Measurements from ENCODE around the gene RCAN2.
"Not testable (repeated sequence)": the region's sequence is repeated elsewhere in the genome, so short reads cannot be mapped to it uniquely, and the experiment has no call there.

The RCAN2 gene

DNA sequence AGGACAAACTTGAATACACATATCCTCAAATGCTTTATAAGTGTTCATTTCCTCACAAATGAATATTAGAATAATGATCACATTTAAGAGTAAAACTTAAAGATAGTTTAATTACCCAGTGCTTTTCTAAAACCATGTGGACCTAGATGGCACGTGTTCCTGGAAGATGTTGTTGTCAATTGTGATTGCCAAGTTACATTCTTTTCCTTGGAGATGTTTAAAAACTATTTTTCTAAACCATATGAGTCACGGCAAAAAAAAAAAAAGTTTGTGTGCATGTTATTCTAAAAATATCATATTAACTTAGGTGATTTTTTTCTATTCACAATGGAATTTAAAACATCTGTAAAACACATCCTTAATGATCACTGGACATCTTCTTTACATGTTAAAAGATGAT is 51.1 kb downstream of the RCAN2 start:
- peak; percentile 26 for DNase-seq

DNA sequence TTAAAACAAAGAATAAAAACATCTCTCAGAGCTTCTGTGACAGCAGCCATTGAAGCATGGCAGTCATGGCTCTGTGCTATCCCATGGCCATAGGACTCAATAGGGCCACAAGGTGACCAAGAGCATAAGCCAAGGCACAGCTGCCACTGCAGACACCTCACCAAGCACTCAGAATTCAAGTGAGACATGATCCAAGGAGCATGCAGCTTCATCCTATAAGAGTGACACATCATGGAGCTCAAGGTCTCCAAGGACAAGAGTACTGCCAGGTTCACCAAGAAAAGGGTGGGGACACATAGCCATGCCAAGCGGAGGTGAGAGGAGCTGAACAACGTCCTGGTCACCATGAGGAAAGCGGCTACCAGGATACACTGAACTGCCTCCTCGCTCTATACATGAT is 53.0 kb downstream of the RCAN2 start:
- no peak for DNase-seq

DNA sequence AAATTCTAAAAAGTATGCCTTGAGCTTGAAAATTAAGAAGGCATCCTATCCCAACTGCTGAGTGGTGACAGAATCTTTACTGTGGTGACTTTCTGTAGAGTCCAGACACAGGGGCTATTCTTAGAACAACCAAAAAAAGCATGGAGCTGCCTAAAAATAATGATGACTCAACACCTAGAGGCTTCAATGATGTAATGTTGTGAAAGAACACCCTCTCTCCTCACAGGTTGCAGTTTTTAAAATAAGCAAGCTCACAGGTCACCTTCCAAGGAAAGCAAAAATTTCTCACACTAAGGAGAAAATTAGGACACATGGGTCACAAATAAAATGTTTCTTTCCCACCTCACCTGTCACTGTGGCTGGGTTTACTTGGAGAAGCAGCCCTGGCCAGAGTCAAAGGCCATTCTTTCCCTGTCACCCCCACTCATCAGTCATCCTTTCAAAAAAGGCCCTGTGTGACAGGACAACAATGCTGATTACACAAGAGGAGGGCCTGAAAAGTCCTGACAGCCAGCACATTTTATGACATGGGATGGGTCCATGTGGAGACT is 53.5 kb downstream of the RCAN2 start:
- no peak for DNase-seq

DNA sequence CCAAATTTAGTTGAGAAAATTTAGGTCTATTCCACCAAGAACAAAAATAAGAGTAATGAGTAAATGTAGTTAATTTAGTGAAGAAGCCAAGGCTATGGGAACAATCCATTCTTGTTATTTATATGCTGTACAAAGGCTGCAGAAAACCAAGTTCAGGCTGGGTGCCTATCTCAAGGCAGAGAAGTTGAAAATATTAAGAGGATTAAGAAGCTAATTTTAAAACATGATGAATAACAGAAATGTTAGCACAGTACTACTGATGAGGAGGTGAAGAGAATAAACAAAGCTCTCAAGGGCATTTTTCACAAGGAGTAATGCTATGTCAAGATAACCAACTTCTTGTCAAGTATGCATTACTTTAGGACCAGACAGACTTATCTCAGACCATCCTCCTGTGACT is 68.6 kb downstream of the RCAN2 start:
- DNase-seq: no peak

DNA sequence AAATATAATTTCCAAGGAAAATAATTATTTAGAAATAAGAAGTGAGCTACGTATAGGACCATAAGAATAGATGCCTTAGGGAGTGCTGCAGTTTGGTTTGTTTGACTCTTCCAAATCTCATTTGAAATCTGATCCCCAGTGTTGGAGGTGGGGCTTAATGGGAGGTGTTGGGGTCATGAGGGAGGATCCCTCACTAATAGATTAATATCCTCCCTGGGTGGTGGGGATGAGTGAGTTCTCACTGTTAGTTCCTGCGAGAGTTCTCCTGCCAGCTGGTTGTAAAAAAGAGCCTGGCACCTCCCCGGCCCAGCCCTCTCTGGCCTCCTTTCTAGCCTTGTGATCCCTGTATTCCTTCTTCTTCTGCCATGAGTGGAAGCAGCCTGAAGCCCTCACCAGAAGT is 69.3 kb downstream of the RCAN2 start:
- DNase-seq: no peak

DNA sequence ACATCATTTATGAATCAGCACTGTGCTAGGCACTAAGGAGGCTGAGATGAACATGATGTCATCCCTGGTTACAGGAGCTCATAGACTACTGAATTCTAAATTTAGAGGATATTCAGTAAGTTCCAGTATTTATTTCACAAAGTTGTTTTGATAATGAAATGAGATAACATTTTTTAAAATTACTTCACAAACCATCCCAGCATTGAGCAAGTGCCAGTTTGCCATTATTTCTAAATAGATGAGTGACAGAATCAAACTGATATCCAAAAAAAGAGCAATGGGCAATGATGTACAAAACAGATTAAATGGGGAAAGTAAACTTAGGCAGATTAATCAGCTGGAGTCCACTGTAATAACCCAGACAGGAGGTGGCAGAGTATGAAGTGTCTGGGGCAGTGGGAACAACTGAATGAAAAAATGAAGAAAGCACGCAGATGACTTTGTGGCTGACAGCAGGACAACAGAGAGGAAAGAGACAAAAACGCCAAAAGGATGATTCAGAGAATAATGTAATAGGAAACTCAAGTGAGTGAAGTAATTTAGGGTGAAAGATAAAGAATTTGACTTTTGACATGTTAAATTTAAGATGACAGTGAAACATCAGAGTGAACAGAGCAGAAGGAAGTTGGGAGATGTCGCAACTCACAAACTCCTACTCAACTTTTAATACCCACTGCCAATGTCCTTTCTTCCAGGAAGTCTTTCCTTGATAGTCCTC is 70.2 kb downstream of the RCAN2 start:
- DNase-seq: no peak

DNA sequence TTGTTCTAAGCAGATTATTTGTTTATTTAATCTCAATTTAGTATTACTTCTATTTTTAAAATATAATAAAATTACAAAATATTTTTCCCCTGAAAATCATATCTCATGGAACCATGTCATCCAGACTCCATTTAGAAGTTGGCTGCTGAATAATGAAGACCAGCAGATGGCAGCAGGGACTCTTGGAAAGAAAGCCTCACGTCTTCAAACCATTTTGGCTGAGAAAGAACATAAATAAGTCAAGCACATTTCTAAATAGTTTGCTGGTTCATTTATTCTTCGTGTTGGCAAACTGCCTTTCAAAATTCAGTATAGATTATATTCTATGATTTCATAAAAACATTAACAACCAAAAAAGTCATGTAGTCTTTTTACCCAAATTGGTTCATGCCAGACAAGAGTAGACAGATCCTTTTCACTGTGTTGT is 71.7 kb downstream of the RCAN2 start:
- peak; percentile 85 for DNase-seq

DNA sequence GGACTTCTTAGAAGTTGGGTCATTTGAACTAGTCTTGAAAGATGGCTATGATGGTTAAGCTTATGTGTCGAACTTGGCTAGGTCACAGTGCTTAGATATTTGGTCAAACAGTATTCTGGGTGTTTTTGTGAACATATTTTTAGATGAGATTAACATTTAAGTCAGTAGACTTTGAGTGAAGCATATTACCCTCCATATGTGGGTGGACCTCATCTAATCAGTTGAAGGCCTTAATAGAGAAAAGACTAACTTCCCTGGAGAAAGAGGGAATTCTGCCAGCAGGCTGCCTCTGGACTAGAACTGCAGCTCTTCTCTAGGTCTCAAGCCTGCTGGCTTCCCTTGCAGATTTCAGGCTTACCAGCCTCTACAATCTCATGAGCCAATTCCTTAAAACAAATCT is 76.9 kb downstream of the RCAN2 start:
- DNase-seq: no peak

DNA sequence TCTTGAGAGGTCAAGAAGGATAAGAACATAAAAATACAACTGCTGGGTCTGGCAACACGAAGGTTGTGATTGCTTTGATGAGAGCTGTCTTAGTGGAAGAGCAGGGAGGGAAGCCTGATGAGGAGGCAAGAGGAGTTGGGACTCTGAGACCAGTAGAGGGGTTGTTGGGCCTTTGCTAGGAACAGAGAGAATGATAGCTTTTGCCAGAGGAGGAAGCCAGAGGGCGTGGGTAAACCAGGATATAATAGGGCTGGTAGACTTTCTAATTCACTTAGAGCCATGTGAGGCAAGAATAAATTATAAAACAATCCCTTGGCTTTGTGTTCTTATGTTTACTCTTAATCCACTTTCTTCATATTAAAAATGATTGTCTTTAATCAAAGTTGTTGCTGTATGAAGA is 78.6 kb downstream of the RCAN2 start:
- no peak for DNase-seq

DNA sequence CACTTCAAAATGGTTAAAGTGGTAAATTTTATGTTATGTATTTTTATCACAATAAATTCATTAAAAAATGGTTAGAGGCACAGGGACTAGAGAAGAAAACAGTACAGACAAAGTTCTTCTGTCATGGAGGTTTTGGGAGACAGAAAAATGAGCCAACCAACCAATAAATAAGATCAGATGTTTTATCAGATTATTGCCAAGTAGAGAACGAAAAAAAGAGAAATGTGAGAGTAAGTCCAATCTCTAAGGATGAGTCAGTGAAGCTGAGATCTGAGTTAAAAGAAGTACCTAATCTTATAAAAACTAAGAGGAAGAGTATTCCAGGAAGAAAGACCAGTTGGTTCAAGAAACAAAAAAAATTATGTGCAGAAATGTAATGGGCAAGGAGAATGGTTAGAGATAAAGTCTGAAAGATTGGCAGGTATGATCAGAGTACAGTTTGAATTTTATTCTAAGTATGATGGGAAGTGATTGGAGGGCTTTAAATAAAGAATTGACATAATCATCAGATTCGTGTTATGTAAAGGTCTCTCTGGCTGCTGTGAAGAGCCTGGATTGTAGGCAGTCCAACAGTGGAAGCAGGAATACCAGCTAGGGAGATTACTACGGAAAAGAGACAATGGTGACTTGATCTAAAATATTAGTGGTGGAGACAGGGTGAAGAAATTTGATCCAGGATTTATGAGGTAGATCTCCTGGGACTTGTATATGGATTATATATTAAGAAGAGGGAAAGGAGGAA is 79.6 kb downstream of the RCAN2 start:
- no peak for DNase-seq

DNA sequence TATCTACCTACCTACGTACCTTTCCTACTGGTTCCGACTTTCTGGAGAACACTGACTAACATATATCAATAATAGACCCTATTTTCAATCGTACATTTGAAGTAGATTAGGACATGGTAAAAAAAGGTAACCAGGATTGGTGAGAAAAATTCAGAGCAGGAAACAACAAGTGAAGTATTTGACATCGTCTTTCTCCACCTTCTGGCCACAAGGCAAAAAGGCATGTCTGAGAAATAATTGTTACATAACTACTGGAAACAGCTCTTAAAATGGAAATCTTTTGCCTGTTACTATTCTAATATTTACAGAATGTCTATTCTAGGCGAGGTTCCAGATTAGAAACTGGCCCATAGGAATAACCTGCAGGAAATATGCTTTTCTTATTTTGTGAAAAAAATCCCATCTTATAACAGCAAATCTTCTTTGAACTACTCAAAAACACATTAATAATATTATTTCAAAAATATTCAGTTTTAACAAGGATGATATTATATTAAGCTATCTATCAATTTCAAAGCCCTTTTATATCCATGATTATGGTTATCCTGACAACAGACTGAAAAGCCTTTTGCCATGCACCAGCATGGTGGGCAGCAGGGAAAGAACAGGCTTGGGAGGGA is 80.8 kb downstream of the RCAN2 start:
- no peak for DNase-seq

DNA sequence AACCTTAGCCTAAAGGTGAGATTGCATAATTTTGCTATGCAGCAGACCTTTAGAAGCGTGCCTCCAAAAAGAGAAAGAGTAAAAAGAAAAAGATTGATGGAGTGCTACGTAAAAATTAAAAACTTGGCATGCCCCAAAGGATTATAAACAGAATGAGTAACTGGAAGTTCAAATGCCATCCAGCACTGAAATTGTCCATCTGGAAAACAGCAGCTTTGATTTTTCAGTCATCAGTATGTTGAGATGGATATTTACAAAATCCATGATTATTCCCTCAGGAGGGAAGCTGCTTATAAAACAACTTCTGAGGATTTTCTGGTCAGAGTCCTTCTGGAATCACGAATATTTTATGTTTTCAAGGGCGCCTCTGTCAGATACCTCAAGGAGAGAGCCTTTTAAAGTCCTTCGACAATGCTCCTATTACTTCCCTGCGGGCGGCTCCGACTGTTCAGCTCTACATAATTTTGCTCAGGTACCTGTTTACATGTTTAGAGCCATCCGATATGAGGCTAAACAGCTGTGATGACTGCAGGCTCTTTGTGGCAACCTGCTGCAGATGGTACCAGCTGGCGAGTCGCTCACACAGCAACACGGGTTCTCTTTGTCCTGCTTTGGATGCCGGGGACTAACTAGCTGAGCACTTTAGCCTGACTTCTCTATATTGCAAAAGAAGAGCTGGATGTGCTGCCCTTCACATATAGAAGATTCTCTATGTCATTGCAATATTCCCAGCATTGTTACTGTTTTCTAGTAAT is 83.3 kb downstream of the RCAN2 start:
- no peak for DNase-seq

DNA sequence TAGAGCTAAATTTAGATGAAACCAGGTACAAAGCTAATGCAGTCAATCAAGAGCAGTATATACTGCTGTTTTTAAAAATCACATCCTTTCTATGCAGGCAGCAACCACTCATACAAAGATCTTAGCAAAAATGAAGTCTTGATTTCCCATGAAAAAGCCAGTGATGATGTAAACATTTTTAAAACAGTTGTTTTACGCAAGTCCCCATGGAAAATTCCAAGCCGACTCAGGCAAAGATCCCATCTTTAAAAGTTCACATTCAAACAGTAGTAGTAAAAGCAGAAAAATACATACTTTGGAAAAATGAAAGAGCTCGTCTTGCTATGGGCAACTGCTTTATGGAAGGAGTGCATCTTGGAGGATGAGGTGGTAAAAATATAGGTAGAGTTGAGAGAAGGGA is 84.0 kb downstream of the RCAN2 start:
- DNase-seq: no peak

DNA sequence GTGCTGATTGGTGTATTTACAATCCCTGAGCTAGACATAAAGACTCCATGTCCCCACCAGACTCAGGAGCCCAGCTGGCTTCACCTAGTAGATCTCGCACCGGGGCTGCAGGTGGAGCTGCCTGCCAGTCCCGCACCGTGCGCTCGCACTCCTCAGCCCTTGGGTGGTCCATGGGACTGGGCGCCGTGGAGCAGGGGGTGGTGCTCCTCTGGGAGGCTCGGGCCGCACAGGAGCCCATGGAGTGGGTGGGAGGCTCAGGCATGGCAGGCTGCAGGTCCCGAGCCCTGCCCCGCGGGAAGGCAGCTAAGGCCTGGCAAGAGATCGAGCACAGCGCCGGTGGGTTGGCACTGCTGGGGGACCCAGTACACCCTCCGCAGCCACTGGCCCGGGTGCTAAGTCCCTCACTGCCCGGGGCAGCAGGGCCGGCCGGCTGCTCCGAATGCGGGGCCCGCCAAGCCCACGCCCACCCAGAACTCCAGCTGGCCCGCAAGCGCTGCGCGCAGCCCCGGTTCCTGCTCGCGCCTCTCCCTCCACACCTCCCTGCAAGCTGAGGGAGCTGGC is 85.5 kb downstream of the RCAN2 start:
- not testable (repeated sequence) for DNase-seq

DNA sequence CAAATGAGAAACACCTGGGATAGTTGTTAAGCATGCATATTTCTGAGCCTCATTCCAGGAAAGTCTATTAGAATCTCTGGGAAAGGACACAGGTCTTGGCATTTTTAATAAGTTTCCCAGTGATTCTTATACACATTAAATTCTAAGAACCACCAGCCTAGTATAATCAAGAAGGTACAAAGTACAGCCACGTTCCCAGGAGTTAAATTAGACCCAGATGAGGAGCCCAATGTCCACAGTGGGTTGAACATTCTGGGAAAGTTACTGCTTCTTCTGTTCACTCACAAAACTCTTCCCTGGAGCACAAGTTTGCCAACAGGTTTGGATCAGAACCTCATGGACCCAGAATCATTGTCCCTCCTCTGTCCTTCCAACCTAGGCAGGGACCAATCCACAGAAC is 90.4 kb downstream of the RCAN2 start:
- no peak for DNase-seq

DNA sequence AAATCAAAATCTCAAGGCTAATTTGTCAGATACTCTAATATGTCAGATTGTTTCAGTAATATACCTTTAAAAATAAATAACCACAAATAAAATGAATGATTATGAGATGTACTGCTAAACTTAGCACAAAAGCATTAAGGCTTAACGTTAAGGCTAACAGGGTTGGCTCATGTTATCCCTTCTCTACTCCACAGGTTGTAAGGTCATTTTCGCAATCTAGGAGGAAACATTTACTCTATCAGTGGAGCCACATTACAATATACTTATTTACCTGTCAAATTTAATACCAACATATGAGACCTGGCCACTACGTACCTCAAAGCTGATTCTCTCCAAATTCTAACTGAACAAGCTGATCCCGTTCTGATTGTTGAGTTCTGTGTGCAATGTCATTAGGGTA is 95.7 kb downstream of the RCAN2 start:
- no peak for DNase-seq

DNA sequence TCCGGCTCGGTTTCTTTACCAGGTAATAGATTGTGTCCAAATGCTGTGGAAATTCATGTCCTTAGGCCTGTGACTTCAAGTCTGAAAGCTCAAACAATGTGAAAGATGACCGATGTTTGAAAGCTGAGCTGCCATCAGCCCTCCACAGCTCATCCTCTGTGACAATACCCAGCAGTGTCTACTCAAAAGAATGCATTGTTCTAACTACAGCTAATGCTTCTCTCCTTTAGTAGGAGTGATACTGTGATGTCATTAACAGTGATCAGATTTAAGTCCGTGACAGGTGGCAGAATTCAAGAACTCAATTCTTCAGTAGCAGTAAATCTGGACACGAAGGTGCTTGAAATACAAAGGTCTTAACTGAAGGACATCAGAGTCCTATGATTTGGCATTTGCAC is 97.3 kb downstream of the RCAN2 start:
- no peak for DNase-seq

DNA sequence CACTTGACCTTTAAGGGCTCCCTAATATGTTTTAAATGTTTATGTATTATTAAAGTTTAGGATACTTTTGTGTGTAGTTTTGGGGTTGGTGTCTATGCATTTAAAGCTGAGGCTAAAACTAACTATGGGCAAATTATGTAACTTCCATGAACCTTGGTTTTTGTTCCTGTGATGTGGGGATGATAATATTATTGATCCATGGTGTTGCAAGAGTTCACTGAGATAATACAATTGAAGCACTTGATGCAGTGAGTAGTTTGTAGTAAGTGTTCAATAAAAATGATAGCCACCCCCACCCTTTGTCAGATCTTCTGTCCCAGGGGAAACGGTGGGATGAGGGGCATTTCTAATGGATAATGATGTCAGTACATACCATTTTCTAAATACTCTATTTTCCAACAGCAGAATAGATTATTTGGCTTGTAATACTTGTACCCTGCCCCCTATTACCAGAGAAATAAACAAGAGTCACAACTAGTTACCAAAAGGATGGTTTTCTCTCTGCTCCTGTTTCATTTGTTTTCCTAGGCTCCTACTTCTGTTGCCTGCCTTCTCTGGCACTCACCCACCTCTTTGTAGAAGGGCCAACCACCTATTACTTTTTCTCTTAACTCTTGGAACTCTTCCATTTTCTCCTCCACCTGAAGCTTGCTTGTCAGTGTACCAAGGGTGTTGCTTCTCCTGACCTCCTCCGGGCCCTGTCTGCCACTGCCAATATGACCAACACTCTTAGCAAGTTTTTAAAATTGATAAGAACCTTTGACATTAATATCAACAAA is 97.9 kb downstream of the RCAN2 start:
- no peak for DNase-seq

DNA sequence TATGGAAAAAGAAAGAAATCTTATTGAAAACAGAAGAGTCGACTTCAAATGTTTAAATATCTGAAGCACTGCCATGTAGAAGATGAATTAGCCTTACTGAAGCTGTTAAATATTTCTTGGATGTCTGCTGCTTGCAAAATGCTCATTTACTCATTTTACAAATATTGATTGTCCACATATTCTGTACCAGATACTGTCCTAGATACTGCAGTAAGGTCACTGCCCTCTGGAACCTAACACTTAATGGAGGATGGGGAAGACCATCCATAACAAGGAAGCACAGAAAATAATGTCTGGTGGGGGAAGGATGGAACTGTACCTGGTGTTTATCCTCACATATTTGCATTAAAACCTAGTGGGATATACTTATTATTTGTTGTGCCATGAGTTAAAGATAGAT is 99.0 kb downstream of the RCAN2 start:
- DNase-seq: no peak

DNA sequence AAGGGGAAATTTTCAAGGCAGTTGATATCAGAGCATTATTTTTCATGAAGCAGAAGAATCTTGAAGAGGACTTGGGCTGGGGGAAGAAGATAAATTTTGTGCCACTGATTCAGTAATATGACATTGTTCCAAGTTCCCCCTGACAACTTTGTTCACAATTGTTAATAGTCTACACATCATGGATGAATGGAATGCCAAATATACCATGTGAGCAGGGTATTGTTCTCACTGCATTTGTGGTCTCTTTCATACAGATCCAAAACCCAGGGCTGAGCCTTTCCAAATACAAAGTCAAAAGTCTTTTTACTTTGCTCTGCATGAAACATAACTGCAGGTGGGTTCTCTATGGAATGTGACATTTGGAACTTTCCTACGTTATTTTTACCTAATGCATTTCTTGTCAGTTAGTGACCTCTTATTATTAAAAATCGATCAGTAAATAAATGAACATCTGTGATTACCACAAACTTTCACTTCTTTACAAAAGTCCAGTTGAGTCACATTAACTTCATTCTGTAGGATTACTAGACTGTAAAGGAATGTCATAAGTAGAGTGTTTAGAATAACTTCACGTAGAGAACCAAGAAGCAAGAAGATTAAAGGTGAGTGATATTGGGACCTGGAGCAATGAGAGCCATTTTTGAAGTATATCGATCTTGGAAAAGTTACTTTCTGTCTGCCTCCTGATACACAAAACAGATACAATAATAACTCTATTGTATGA is 100.9 kb downstream of the RCAN2 start:
- no peak for DNase-seq

DNA sequence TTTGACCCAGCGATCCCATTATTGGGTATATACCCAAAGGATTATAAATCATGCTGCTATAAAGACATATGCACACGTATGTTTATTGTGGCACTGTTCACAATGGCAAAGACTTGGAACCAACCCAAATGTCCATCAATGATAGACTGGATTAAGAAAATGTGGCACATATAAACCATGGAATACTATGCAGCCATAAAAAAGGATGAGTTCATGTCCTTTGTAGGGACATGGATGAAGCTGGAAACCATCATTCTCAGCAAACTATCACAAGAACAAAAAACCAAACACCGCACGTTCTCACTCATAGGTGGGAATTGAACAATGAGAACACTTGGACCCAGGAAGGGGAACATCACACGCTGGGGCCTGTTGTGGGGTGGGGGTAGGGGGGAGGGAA is 103.5 kb downstream of the RCAN2 start:
- not testable (repeated sequence) for DNase-seq
